ENCODE data around the gene SLC6A19.
"Not testable (repeated sequence)": the region's sequence is repeated elsewhere in the genome, so short reads cannot be mapped to it uniquely, and the experiment has no call there.

Gene SLC6A19

DNA sequence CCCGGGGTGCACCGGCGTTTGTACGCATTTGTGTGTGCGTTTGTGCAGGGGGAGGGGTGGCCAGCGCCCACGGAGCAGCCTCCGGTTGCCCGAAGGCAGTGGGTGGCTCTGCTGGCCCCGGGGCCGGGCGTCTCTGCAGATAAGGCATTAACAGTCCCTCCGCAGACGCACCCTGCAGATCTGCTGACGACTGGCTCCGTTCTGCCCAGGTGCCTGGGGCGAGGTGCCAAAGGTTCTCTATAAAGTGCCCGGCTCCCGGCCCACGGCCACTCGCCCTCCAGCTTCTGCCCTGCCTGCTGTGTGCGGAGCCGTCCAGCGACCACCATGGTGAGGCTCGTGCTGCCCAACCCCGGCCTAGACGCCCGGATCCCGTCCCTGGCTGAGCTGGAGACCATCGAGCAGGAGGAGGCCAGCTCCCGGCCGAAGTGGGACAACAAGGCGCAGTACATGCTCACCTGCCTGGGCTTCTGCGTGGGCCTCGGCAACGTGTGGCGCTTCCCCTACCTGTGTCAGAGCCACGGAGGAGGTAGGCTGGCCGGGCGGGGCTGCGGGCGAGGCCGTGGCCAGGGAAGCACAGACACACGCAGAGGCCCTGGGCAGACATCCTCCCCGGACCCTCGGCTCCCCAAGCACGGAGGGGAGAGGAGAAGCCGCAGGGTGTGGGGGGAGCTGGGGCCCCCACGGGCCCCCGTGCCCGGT lies at the start of gene SLC6A19:
SLC6A19 (plus strand) TSS at position 269 of the 699 bp plus-strand sequence; CDS start at position 325, 56 bp downstream.
- no peak for DNase-seq

DNA sequence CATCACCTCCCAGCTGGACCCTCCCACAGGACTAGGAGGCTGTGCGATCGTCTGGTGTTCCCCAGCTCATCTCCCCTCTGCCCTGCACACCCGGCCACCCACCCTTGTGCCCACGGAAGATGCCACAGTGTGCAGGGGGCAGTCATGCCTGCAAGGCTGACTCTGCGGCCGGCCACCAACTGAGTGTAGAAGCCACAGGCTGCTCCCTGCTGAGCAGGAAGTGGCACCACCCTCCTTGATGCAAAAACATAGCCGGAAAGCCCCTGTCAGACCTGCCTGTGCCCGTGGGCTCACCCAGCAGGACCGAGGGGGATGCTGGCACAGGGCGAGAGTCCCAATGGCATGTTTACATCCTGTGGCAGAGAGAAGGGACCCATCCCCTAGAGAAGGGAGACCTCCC lies 49.2 kb upstream of the SLC6A19 start:
- DNase-seq, result no peak

DNA sequence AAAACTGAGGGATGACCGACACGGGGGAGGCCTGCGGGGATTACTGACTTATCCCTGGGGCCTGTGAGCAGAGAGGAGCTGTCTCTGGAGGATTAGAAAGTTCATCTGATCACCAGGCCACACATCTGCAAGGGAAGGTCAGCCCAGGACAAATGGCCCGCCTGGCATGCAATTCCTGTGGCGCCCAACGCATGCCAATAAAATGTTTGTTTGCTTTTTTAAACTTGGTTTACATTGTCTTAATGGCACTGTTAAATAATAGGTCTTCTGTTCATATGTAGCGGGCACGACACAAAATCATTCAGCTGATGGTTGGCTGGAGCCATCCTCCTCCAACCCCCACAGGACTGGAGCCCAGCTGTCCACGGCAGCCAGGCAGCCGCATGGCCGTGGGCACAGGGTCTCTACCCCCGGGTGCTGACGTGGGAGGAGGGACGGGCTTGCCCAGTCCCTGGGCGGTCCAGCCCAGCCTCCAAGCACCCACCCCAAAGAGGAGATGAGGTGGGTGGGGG lies 48.6 kb upstream of the SLC6A19 start:
- DNase-seq, result no peak

GRCh38 chr5:1153428-1153827 lies 48.0 kb upstream of the SLC6A19 start:
- no peak for DNase-seq

- no peak for DNase-seq
These were observed 46.0 kb upstream of the SLC6A19 start for GRCh38 chr5:1155191-1156032.

DNA sequence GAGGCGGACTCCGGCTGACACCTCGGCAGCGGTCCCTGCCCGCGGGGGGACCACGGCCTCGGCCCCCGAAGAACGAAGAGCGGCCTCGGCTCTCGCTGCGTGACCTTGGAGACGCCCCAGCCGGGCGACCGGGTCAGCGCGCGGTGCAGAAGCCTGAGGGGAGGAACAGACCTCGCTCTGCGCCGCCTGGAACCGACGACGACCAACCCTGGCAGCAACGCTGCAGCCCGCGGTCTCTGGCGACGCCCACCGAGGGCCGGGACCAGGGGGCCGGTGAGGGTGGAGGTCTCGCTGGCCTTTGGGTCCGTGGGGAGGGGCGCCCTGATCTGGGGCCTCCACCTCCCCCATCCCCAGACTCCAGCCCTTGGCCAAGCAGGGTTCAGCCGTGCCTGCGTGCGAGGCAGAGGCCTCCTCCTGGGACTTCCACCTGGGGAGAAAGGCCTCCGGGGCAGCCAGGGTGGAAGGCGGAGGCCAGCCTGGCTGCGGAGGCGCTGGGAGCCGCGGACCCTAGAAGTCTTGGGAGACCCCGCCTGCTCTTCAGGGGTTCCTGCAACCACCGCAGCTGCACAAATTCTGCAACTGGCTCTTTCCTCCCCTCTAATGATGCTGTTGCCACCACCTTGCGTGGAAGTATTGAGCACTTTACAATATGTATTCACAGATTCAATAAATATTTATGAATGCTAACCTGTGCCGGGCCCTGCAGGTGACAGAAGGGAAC lies 45.2 kb upstream of the SLC6A19 start:
- no peak for DNase-seq

- DNase-seq, result no peak
These were observed 44.5 kb upstream of the SLC6A19 start for GRCh38 chr5:1156754-1157460.

- not testable (repeated sequence) for DNase-seq
These were observed 43.9 kb upstream of the SLC6A19 start for GRCh38 chr5:1157461-1157986.

- DNase-seq, result no peak
These were observed 42.6 kb upstream of the SLC6A19 start for GRCh38 chr5:1158647-1159340.

- DNase-seq, result no peak
These were observed 42.1 kb upstream of the SLC6A19 start for GRCh38 chr5:1159341-1159675.

- DNase-seq, result no peak
These were observed 41.5 kb upstream of the SLC6A19 start for GRCh38 chr5:1159774-1160406.

GRCh38 chr5:1161108-1161832 lies 40.1 kb upstream of the SLC6A19 start:
- no peak for DNase-seq

DNA sequence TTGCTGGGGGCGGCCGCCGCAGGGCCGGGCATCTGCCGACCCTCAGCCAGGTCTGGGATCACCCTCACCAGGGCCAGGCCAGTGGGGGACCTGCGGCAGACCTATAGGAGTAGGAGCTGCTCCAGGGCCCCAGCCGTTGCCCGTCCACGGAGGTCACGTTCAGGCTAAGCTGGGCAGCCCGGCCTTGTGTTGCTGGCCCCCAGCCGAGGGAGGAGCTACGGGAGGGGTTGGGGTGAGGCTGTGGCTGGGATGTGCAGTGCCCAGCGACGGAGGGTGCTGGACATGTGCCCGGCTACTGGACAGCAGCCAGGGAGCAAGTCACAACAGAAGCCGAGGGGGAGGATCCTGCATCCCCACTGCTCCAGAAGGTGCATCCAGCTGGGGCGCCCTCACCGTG lies 39.6 kb upstream of the SLC6A19 start:
- no peak for DNase-seq

GRCh38 chr5:1162276-1162675 lies 39.1 kb upstream of the SLC6A19 start:
- no peak for DNase-seq

GRCh38 chr5:1162751-1163150 lies 38.6 kb upstream of the SLC6A19 start:
- no peak for DNase-seq

DNA sequence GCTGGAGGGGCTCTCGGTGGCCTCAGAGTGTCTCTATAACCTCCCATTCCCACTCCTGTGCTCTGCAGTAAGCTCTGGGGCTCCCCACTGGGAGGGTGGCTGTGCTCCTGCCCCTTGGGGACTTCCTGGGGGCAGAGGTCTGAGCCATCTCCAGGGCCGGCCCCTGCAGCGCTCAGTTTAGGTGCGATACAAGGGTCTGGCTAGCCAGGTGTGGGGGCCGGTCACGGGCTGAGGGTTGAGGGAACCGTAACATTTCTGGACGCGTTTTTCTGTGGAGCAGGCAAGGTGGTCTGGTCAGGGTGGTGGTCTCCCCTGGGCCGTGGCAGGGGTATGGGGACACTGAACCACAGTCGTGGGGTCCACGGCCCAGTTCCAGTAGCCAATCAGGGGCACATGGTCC lies 38.0 kb upstream of the SLC6A19 start:
- no peak for DNase-seq

- no peak for DNase-seq
These were observed 37.5 kb upstream of the SLC6A19 start for GRCh38 chr5:1163879-1164278.

DNA sequence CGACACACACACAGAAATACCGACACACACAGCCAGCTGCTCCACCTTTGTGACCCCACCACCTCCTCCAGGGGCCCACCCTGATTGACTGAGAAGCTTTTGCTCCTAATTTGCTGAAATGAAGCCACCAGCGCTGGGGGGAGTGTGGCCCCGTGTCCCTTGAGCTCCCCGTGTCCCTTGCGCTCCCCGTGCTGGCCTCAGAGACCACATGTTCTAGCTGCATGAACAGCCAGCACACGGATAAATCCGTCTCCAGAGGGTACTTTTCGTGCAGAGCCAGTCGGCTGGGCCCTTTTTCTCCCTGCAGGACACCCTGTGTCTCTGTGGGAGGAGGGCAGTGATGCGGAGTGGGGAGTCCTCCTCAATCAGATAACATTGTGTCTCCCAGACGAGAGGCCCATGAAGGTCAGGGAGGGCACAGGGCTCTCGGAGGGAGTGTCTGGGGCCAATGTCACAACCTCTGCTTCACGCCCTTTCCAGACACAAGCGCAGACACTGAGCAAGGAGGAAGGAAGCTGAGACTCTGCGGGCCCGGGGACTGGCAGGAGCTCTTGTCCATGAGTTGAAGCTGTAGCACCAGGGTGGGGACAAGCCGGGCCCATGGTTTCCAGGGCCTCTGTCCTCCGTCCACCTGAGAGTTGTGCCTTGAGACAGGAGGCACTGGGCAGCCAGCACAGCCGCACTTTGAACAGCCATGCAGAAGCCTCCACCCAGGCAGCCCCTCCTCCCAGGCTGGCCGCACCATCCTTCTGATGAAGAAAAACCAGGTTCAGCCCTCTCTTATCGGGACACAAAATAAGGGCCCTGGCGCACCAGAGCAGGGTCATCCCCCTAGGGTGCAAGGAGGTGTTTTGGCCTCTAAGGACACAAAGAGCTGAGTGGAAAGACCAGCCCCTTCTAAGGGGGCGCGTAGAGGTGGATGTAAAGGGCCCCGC lies 36.4 kb upstream of the SLC6A19 start:
- no peak for DNase-seq

DNA sequence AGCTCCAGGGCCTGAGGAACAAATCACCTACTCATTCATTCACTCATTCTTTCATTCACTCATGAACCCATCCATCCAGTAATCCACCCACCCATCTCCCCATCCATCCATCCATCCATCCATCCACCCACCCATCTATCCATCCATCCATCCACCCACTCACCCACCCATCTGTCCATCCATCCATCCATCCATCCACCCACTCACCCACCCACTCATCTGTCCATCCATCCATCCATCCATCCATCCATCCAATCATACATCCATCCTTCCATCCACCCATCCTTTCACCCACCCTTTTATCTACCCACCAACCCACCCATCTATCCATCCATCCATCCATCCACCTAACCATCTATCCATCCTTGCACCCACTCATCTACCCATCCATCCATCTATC lies 35.5 kb upstream of the SLC6A19 start:
- no peak for DNase-seq

DNA sequence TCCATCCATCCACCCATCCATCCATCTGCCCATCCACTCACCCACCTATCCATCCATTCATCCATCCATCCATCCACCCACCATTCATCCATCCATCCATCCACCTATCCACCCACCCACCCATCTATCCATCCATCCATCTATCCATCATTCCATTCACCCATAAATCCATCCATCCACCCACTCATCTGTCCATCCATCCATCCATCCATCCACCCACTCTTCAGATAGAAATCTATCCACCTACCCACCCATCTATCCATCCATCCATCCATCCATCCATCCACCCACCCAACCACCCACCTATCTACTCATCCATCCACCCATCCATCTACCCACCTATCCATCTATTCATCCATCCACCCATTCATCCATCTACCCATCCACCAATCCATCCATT lies 35.0 kb upstream of the SLC6A19 start:
- DNase-seq, result no peak

Measured in fibroblast of skin of right biceps (primary cell).